Germinal center (tissue), 1 donor: ENCODE data around the gene ZNF205.
"Not testable (repeated sequence)": the region's sequence is repeated elsewhere in the genome, so short reads cannot be mapped to it uniquely, and the experiment has no call there.

Source experiments
- DNase-seq: peaks from one replicate; pipeline ENCODE4 v3.0.0; 2012; ENCODE audit warnings: mixed read lengths, low spot score

Gene ZNF205

DNA sequence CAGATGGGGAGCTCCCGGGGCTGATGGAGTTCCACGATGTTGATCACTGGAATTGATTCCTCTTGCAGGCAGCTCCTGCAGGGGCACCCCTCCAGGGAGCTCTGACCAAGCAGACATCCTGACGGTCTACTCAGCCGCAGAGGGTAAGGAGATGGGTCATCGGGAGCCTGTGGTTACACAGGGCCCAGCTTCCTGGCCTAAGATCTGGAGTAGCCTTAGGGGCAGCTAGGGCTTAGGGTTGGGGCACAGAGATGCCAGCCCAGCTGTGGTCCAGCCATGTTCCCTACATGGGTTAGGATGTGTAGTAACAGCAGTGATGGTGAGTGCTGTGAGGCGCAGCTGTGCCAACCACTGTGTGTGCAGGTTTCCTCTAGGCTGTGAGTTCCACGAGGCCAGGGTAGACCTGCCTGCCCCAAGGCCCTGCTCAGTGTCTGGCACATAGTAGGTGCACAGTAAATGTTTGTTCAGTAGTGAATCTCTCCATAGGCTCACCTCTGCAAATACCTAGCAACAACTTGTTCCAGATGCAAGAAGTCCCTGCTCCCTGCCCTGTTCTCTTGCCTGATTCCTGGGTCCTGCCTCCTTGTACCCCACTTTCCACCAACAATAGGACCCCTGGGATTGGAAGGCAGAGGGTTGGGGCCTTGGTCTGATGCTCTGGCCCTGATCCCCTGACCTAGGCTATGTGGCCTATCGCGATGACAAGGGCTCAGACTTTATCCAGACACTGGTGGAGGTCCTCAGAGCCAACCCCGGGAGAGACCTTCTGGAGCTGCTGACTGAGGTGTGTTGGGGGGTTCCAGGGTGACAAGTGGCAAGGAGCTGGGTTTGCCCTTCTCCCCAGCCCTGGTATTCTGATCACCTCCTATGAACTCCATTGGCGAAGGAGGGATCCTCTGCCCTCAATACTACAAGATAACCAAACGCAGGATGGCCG, 36.1 kb downstream of the ZNF205 start:
- no peak for DNase-seq

DNA sequence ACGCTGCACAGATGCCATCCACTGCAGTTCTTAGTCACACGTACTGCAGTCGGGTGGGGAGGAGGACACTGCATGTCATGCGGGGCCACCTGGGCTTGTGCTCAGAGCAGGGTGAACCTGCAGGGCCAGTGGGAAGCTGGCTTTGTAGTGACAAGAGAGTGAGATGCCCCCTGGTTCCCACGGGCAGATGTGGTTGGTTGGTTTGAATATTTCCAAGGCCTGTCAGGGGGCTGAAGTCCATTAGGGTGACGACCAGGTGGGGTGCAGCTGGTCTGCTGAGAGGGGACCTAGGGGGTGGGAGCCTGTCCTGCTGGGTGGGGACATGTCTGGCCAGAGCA, 36.8 kb downstream of the ZNF205 start:
- DNase-seq, result no peak

DNA sequence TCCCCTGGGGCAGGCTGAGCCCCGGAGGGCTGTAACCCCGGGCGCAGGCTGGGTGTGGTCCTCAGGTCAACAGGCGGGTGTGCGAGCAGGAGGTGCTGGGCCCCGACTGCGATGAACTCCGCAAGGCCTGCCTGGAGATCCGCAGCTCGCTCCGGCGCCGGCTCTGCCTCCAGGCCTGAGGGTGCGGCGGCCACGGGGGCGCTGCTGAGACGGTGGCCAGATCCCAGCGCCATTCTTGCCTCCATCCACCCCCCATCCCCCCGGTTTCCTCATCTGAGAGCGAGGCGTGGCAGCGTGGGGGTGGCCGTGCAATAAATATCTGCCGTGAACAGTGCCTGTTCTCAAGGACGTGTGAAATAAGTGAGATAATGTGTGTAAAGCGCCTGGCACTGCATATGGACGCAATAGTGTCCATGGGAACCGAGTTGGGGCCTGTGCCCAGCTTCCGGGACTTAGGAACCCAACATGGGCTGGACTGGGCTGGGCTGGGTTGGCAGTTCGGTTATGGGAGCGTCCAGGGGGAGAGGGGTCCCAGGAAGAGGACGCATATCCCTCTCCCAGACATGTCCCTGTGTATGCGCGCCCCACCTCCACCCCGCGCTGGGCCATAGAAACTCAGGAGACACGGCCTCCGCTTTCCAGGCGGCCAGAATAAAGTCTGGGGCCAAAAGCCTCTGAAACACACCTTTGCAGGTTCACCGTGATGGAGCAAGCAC, 37.4 kb downstream of the ZNF205 start:
- DNase-seq, result peak; percentile 60

DNA sequence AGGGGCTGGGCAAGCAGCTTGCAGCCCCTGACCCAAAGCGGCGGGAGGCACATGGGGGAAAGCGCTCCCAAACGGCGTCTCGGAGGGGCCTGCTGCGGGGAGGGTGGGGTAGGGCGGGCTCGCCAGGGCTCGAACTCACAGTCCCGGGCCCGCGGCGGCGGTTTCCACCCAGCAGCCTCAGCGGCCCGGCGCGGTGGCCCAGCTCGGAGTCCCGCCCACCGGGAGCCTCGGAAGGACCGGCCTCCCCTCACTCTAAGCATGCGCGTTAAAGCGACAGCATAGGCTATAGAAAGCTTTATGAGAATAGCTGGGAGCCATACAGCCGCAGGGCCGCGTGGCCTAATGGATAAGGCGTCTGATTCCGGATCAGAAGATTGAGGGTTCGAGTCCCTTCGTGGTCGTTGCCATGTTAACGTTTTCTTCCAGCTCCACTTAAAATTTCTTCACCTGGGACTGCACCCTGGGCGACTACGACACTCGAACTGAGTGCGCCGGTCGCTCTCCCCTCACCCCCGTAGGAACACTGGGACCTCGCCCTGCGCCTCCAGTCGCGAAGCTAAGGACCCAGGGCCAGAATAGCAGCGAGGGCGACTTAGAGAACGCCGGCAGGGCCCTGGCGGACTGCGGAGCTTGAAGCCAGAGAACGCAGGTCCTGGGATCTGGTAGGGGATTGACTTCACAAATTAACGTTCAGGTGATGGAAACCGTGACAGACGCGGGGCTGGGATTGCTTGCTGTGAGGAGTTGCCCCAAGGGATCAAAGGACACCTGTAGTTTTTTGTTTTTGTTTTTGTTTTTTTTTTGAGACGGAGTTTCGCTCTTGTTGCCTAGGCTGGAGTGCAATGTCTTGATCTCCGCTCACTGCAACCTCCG, 38.2 kb downstream of the ZNF205 start:
- DNase-seq, result peak; percentile 95

DNA sequence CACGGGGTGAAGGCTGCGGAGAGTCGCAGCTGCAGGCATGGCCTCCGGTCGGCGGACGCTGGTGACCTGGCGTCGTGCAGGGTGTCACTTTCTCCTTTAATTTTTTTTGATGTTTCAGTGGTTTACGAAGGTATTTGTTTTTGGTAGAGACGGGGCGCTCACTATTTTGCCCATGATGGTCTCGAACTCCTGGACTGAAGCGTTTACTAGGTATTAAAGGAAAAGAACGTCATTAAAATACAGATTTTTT, 39.6 kb downstream of the ZNF205 start:
- DNase-seq, result no peak

DNA sequence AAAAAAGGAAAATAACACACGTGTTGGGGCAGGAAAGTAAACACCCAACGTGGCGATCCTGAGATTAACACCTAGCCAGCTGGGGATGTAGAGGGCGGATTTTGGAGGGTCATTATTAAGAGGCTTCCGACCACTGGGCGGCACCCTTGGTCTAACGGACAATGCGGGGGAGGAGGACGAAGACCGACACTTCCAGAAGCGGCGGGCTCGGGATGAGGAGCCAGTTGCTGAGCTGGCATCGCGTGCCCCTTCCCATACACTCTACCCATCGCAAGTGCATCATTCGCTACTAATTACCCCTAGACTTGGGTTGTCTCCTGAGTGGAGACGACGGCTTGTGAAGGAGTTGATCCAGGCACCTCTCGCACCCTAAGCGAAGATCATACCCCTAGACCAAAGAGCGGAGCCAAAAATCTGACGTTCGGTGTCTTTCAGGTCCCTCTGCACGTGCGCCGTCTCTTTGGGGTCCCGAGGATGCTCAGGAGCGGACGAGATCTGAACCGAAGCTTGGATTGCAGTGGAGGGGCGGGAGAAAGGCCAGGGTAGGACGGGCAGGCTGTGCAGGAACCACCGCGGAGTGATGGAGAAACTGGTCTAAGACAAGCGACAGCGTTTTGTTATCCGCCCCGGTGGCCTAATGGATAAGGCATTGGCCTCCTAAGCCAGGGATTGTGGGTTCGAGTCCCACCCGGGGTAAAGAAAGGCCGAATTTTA, 40.0 kb downstream of the ZNF205 start:
- peak; percentile 30 for DNase-seq

DNA sequence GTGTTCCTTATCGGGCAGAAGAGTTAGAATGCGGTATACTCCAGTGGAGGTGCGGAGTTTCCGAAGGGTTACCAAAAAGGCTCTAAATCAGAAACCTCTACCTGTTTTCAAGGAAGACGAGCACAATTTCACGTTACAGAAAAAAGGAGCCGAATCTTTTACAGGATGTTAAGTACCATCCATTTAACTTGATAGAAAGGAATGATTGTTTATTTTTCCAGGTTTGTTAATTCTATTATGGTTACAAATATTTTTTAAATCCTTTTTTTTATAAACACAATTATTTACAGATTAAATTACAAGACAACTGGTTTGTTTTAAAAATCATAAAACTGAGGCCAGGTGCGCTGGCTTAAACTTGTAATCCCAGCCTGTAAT, 40.6 kb downstream of the ZNF205 start:
- no peak for DNase-seq

DNA sequence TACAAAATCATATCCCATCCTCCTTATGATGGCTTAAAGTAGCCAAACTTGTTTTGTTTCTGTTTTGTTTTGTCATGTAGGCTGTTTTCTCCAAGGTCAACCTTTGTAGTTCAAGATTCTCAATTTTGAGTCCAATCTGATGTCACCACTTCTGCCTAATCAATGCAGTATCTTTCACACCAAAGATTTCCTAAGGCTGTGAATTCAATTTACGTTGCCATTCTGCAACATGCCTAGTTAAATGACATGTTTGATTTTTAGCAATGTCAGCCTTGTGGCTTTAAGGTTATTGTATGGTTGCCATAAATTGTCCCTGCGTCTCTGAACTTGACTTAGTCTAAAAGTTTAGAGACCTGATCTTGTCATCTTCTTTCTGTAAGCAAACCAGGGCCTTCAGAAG, 42.8 kb downstream of the ZNF205 start:
- DNase-seq, result no peak

DNA sequence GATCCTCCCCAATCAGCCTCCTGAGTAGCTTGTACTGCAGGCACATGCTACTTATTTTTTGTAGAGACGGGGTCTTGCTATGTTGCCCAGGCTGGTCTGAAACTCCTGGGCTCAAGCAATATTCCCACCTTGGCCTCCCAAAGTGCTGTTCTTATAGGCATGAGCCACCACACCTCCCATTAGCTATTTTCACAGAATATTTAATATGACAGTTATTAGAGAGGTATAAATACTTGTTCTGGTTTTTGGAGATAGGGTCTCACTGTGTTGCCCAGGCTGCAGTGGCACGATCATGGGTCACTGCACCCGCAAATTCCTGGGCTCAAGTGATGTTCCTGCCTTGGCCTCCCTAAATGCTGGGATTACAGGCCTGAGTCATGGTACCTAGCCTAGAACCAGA, 43.6 kb downstream of the ZNF205 start:
- DNase-seq, result no peak

DNA sequence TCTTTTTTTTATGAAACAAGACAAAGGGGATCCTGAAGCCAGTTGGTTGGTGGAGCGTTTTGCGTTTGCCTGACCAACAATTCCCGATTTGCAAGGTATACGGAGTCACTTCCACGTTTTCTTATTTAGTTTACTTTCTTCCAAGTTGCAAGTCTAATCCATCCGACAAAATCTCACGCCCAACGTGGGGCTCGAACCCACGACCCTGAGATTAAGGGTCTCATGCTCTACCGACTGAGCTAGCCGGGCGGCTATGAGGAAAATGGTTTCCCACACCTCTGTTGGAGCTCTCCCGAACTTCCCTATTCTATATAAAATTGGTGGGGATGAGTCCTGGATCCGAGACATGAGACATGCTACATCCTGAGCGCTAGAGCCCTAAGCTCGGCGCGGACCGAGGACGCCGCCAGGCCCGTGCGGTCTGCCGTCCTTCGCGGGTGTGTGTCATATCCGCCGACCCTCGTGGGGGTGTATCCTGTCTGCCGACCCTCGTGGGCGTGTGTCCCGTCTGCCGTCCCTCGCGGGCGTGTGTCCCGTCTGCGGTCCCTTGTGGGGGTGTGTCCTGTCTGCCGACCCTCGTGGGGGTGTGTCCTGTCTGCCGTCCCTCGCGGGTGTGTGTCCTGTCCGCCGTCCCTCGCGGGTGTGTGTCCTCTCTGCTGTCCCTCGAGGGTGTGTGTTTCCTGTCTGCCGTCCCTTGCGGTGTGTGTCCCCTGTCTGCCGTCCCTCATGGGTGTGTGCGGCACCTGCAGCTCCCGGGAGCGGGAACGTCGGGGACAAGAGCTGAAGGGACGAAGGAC, 45.0 kb downstream of the ZNF205 start:
- peak; percentile 26 for DNase-seq

DNA sequence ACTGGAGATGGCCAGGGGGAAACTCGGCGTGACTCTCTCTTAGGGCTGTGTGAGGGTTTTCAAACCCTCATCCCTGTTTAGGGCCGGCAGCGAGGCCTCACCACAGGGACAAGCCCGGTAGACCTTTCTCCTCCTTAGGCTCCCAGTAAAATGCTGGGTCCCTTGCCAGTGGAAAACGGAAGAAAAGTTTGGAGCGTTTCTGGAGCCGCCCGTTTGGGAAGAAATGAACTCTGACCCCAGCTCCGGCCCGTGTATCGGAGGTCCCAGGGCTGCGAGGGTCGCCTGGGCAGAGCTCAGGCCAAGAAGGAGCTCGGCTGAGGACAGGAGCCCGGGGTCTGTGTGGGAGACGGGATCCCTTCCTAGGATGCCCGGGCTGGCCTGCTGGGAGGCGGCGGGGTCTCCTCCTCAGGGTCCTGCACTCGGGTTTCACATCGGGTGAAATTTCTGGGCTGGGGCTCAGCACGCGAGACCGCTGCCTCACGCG, 45.7 kb downstream of the ZNF205 start:
- no peak for DNase-seq

DNA sequence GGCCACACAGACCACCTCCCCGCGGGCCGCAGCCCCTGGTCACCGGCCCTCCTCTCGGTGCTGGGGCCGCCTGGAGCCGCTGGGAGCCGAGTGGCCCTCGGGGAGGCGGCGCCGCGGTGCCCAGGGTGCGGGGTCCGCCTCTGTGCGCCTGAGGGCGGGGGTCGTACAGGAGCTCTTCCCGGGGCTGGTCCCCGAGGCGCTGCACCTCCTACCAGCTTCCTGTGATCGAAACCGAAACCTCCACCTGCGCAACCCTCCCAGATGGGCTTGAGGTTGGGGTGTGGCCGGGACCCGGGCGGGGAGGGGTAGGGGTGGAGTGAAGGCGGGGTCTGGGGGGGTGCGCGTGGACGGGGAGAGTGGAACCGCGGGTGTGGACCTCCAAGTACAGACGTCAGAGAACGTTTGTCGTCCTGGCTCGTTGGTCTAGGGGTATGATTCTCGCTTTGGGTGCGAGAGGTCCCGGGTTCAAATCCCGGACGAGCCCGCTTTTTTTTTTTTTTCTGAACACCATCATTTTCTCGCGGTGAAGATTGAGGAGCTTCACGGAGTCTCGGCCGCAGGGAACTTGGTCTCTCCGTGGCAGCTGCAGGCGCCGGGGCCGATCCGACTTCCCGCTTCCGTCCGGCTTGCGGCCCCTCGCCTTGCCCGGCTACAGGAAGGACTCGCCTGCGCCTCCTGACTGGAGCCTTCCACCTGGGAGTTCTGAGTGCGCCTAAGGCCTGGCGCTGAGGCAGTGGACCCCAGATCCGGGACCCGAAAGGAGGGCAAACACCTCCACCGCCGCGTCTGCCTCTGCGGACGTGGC, 46.3 kb downstream of the ZNF205 start:
- DNase-seq, result peak; percentile 90

DNA sequence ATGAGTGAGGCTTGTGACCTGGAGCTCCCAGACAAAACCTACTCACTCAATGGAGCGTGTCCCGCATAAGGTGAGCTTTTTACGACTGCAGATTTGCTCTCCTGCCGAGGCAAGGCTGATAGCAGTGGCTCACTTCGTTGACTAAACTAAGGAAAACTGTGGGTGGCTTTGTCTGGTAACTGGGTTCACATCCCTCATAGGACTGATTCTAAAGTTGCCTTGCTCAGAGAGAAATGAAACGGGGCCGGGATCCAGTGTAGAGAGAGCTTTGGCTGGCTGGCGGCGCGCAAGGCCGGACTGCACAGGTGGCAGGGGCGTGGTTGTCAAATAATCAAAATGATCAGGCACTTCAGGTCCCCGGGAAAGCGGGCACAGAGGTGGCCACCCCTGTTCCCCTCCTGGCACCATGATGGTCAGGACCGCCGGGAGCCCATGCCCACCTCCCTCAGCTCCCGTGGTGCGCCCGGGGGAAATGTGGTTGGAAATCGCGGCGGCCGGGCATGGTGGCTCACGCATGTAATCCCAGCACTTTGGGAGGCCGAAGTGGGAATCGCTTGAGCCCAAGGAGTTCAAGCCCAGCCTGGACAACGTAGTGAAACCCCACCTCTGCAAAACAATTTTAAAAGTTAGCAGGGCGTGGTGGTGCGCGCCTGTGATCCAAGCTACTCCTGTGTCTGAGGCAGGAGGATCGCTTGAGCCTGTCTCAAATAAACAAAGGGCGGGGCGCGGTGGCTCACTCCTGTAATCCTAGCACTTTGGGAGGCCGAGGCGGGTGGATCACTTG, 49.0 kb downstream of the ZNF205 start:
- no peak for DNase-seq

DNA sequence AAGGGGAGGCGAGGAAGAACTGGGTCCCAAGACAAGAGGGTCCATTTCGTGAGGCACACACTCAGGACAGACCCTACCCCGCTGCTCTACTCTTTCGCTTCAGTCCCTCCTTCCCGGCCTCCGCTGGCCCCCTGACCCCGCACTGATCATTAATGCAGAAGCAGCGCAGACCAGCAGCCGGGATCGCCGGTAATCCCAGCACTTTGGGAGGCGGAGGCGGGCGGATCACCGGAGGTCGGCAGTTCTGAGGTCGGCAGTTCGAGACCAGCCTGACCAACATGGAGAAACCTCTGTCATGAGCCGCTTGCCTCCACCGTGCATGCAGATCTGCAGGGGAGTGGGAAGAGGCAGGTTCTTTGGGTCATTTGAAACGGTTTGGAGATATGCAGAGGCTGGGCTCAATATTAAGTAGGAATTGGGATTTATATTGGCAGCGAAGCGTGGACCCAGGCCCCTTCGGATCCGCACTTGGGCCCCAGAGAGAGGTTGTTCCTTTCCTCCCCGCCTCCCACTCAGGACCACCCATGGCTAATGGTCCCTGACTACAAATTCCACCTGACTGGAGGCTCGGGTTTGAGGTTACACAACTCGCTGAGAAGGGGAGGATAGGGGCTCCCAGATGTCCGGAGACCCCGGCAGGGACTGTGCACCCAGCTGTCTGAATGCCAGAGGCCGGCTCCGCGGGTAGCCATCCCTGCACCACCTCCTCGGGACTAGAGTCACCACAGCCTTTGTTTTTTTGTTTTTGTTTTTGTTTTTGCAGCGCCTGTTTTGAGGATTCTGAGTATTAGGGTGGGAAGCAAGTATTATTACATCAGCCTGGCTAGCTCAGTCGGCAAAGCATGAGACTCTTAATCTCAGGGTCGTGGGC, 52.0 kb downstream of the ZNF205 start:
- no peak for DNase-seq

DNA sequence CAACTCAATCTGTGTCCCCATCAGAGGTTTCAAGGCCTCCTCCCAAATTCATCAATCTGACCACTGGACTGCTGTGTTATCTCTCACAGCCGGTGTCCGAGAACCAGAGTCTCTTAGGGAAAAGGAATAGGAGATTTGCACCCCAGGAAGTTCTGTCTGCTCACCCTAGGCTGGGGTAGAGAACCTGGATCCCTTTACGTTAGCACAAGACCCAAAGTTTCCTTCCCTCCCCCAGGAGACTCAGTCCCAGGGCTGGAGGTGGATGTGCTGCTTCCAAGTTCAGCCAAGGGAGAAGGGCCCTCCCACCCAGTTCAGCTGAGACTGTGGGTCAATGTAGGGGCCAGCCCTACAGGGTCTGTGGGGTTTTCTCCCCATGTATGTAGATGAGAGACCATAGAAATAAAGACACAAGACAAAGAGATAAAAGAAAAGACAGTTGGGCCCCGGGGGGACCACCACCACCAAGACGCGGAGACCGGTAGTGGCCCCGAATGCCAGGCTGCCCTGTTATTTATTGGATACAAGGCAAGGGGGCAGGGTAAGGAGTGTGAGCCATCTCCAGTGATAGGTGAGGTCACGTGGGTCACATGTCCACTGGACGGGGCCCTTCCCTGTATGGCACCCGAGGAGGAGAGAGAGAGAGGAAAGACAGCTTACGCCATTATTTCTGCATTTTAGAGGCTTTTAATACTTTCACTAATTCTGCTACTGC, 52.9 kb downstream of the ZNF205 start:
- no peak for DNase-seq

DNA sequence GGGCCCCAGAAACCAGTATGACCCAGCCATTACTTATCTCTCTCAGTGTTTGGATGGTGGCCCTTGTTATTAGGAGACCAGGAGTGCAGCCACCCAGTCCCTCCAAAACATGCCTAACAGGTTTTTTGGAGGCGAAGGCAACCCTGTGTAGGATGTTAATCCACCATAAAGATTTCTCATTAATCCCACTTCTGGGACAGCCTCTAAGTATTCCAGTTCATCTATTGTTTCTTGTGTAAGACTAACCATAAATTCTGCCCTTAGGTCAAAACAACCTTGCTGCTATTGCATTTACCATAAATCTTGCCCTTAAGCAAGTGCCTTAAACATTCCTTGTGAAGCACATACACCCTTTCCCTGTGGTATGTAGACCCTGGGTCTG, 54.1 kb downstream of the ZNF205 start:
- DNase-seq, result no peak

DNA sequence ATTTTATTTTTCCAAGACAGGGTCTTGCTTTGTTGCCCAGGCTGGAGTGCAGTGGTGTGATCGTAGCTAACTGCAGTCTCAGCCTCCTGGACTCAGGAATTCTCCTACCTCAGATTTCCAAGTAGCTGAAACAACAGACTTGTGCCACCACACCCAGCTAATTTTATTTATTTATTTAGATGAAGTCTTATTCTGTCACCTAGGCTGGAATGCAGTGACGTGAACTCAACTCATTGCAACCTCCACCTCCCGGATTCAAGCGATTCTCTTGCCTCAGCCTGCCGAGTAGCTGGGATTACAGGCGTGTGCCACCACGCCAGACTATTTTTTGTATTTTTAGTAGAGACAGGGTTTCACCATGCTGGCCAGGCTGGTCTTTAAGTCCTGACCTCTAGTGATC, 56.3 kb downstream of the ZNF205 start:
- not testable (repeated sequence) for DNase-seq
